GM18507 (cell line): ENCODE results near the gene LTBR.

ENCODE experiments used
- DNase-seq: peaks from one replicate; pipeline ENCODE4 v3.0.0; 2011; ENCODE audit warnings: low read depth; ENCODE audit not compliant: insufficient read length; ENCODE audit errors: extremely low spot score
- FAIRE-seq: peaks from 2 replicates; lab custom pipeline; 2011; peaks lifted over from hg19 to GRCh38; lab: Jason Lieb, UNC

Gene LTBR

DNA sequence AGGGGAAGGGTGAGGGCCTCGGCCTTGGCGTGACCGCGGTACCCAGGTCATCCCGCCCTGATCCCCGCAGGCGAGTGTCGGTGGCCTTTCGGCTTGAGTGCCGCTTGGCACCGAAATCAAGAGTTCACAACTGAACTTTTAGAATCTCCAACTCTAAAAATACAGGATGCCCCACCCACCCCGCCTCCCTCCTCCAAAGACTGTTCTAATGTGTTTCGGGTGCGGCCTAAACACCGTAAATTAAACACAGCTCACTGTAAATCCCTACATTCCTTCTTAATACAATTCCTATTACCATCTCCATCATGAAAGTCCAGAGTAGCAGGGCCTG is 20.0 kb upstream of the LTBR start:
- DNase-seq = no peak

DNA sequence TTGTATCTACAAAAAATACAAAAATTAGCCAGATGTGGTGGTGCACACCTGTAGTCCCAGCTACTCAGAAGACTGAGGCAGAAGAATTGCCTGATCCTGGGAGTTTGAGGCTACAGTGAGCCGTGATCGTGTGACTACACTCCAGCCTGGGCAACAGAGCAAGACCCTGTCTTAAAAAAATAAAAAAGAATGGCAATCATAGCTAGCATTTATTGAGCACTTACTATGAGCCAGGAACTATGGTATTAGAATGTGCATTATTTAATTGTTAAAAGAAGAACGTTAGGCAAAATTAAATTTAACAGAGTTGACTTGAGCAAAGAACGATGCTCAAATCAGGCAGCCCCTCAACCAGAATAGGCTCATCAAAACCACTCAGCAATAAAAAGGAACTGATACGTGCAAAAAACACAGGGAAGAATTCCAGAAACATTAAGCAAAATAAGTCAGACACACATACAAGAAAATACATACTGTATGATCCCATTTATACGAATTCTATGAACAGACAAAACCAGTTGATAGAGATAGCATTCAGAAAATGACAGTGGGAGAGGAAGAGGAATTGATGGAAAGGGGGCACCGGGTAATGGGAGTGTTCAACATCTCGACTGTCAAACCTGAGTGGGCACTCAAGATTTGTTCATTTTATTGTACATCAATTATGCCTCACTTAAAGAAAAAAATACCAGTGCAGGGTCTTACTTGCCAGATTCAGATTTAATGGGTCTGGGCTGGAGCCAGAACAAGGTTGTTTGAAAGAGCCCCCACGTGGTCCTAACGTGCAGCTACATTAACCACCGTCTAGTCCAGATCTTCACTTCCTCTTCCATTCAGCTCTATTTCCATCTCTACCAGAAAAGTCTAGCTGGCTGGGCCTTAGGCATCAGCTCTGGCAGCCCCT is 16.6 kb upstream of the LTBR start:
- peak; percentile 93 for FAIRE-seq

More for the DNA sequence above, 20.0 kb upstream of the LTBR start:
- no peak for FAIRE-seq

GRCh38 chr12:6367969-6368892 is 15.7 kb upstream of the LTBR start:
- FAIRE-seq = peak; percentile 42

More for the DNA sequence above, 16.6 kb upstream of the LTBR start:
- peak; percentile 47 for DNase-seq

DNA sequence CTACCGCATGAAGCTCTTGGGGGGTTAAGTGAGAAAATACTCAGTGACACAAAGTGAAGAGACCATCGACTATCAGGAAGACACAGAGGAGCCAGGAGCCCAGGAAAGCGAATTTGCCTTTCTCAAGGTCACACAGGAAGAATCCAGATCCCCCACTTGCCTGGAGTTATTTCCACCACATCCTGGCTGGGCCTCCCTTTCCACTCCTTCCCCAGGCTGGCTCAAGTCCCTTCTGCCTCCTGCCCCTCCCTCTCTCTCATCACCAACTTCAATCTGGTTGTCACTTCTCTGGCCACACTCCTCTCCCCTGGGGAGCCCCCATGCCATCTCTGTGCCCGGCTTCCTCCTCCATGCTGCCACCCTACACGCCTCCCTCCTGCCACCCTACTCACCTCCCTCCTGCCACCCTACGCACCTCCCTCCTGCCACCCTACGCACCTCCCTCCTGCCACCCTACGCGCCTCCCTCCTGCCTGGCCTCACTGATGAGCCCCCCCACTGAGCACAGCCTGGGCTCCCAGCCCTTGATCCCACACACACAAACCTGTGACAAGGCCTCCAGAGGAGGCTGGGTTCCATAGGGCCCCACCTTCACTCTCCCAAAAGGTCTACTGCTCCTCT is 14.9 kb upstream of the LTBR start:
- no peak for DNase-seq
- FAIRE-seq = no peak

More at GRCh38 chr12:6367969-6368892, 15.7 kb upstream of the LTBR start:
- no peak for DNase-seq

- no peak for FAIRE-seq
- DNase-seq = no peak
Observed at GRCh38 chr12:6369916-6370575, 13.9 kb upstream of the LTBR start.

DNA sequence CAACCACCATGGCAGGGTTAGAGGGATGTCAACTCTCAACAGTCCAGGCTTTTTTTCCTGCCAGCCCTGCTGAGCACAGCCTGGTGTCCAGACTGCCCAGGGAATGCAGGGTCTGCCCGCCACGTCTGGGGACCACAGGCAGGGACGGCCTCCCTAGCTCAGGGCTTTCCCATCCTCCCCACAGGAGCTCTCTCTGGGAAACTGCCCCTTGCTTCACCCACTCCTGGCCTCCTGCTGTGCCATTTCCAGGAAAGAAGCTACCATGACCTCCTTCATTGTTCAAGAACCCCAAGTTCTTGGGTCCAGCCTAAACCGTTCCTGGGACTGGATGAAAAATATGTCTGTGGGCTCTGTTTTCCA is 13.4 kb upstream of the LTBR start:
- no peak for FAIRE-seq
- DNase-seq = no peak

DNA sequence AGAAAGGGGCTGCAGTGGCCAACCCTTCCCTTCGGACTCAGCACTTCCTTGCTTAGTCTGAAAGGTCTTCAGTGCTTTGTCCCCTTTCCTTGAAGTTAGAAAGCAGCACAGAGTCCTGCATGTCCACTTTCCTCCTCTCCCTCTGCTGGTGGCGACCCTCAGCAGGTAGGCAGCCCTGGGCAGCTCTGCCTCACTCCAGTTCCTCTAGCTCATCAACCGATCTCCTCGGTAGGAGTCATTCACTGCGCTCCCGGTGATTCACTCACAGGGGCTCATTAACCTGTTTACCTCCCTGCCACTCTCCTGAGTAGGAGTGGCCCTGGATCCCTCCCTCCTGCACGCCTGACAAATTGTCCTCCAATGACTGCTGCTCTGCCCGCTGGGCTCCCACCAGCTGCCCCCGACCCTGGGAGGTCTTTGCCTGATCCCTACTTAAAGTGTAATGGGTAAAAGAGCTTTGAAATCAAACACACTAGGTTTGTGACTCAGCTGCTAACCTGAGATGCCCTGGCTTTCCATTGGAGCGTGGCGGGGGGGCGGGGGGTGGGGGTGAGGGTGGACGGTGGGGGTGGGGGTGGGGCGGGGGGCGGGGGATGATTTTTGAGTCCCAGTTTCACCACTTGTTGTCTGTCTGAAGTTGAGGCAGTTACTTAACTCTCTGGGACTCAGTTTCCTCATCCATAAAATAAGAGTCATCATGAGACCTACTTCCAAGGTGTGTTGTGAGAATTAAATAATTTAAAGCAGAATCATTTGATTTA is 12.8 kb upstream of the LTBR start:
- FAIRE-seq (no peak), DNase-seq (no peak)

GRCh38 chr12:6372403-6373003 is 11.5 kb upstream of the LTBR start:
- FAIRE-seq (no peak), DNase-seq (no peak)

- DNase-seq = no peak
- FAIRE-seq = no peak
Observed at GRCh38 chr12:6373022-6373787, 10.8 kb upstream of the LTBR start.

- no peak for FAIRE-seq
- no peak for DNase-seq
Observed at GRCh38 chr12:6374028-6374785, 9.8 kb upstream of the LTBR start.

DNA sequence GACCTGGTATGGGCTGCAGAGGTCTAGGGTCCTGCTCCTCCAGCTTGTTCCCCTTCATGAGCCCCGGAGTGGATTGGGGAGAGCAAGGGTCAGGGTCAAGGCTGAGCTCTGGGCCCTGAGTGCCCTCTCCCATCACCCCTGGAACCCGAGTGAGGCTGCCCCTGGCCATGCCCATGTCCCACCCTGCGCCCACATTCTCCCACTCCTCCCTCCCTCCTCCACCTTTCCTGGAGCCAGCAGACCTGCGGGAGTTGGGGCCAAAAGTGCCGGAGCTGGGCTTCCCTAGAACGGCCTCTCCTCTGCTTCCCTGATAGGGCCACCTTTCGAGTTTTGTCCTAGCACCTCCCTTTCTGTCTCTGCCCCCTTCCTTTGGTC is 9.2 kb upstream of the LTBR start:
- no peak for FAIRE-seq
- no peak for DNase-seq

- FAIRE-seq (no peak), DNase-seq (no peak)
Observed at GRCh38 chr12:6375269-6376078, 8.5 kb upstream of the LTBR start, which contains the start of gene SCNN1A. SCNN1A (minus strand) TSS chr12:6375563; CDS start chr12:6374783, 780 bp downstream.

DNA sequence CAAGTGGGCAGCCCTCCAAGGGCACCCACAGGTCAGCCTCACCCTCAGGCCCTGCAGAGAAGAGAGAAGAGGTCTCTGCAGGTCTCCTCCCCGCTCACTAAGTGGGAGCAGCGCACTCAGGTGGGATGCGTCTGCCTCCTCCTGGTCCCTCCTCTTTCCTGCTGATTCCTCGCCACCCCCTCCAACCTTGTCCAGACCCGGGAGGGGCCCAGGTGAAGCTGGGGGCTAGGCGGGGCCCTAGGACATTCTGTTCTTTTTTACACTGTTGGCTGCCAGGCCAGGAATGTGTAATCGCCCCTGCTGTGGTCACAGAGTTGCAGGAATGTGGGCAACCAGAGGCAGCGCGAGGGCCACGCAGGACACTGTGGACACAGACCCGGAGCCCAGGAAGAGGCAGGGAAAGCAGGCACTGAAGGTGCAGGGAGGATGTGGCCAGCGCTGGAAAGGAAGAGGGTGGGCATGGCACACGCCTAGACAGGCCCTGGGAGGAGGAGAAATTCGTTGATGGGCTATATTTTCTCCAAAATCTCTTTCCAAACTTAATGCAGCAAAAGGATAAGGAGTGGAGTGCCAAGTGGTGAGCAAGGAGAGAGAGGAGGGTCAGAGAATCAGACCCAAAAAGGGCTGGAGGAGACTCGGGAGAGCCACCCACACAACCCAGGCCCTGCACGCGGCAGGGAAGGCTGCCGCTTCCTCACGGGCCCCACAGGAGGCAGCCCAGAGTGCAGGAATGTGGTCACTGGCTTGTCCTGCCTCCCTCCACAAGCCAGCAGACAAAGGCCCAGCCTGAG is 7.7 kb upstream of the LTBR start:
- FAIRE-seq = no peak
- no peak for DNase-seq

GRCh38 chr12:6376870-6377666 is 6.9 kb upstream of the LTBR start:
- FAIRE-seq = no peak

DNA sequence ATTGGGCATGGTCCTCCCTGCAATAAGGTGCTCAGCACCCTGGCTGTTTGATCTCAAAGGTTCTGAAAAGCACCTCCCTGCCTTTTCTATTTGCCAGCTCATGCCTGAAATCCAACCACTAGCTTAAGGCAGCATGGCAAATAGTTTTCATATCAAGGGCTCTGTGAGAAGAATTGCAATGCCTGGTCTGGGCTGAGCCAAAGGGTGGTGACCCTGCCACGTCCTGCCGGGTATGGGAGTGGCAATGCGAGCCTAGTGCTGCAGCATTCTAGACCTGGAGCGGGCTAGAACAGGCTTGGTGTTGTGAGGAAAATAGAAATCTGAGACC is 6.3 kb upstream of the LTBR start:
- DNase-seq (no peak), FAIRE-seq (no peak)

More at GRCh38 chr12:6376870-6377666, 6.9 kb upstream of the LTBR start:
- no peak for DNase-seq
